ENCODE measurements around the gene SELPLG. TPM values are rescaled to one million over a fixed set of nuclear protein-coding genes. Genes with fewer than 3 reads are reported as not detected.
A peak's percentile ranks its signal among the peaks of the same experiment; 100 is the strongest.

Gene SELPLG
- total RNA-seq, 4 donors from 2014 or later = 3.6 to 12.4 (median 5.5) TPM

- Histone ChIP-seq H3K4me1 (peaks cover 4 to 77% (median 15%) of the 10 kb centered on the region in 3 donors), H3K27ac (peak overlapping the region; percentile 66 to 96 (median 80)), H3K27me3 (no peaks in the 10 kb centered on the region), H3K4me3 (no peak overlapping the region), H3K9me3 (no peaks in the 10 kb centered on the region), H3K36me3 (peaks cover 0 to 33% of the 10 kb centered on the region in 2 donors)
- no peak for ATAC-seq
- TF ChIP-seq EP300 (IDR thresholded peaks at IDR 0.05) (no peak), POLR2AphosphoS5 (IDR thresholded peaks at IDR 0.05) (peak; percentile 12)
- WGBS, 2 donors (ENCODE audit: low coverage in 1 of 2) = 19 to 45% methylated on average over 5 of the region's 5 CpGs
Measured at GRCh38 chr12:108676707-108677106, 43.0 kb upstream of the SELPLG start.

DNA sequence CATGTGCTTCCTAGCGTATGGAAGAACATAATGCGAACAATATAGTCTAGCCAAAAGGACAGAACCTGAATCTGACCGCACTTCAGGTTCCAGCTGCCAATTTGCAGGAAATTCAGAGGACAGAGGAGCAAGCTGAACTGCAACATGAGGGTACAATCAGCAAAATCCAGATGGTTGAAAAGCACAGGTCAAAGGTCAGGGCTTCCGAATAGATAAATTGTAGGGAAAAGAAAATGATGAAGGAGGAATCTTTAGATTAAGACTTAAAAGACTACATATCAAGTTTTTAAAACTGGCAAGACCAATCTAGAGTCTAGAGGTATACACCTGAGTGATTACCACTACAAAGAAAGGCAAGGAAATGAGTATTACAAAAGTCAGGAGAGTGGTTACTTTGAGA is 42.1 kb upstream of the SELPLG start:
- Histone ChIP-seq H3K36me3 (peaks cover 0 to 33% of the 10 kb centered on the region in 2 donors), H3K9me3 (no peaks in the 10 kb centered on the region), H3K27ac (peak overlapping the region; percentile 66 to 96 (median 80)), H3K4me1 (peaks cover 0 to 77% (median 8%) of the 10 kb centered on the region in 3 donors), H3K4me3 (no peak overlapping the region), H3K27me3 (no peaks in the 10 kb centered on the region)
- 81 to 84% methylated on average over 3 to 4 of the region's 4 CpGs for WGBS, 2 donors (ENCODE audit: low coverage in 1 of 2)
- ATAC-seq = no peak
- TF ChIP-seq, protein P1, sequence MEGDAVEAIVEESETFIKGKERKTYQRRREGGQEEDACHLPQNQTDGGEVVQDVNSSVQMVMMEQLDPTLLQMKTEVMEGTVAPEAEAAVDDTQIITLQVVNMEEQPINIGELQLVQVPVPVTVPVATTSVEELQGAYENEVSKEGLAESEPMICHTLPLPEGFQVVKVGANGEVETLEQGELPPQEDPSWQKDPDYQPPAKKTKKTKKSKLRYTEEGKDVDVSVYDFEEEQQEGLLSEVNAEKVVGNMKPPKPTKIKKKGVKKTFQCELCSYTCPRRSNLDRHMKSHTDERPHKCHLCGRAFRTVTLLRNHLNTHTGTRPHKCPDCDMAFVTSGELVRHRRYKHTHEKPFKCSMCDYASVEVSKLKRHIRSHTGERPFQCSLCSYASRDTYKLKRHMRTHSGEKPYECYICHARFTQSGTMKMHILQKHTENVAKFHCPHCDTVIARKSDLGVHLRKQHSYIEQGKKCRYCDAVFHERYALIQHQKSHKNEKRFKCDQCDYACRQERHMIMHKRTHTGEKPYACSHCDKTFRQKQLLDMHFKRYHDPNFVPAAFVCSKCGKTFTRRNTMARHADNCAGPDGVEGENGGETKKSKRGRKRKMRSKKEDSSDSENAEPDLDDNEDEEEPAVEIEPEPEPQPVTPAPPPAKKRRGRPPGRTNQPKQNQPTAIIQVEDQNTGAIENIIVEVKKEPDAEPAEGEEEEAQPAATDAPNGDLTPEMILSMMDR (IDR thresholded peaks at IDR 0.05) = no peak
- TF ChIP-seq POLR2A (IDR thresholded peaks at IDR 0.05) (no peak), EP300 (IDR thresholded peaks at IDR 0.05) (no peak), POLR2AphosphoS5 (IDR thresholded peaks at IDR 0.05) (no peak)

- H3K4me1 ChIP-seq = peaks cover 16 to 79% (median 24%) of the 10 kb centered on the region in 3 donors
- peak overlapping the region in 2 of 4 donors; percentile 4 to 38 for H3K27ac ChIP-seq
- WGBS, 2 donors (ENCODE audit: low coverage in 1 of 2) = 59 to 66% methylated on average over 3 of the region's 3 CpGs
Measured at GRCh38 chr12:108672054-108672453, 38.4 kb upstream of the SELPLG start.

GRCh38 chr12:108671110-108671509 is 37.4 kb upstream of the SELPLG start:
- Histone ChIP-seq H3K4me1 (peaks cover 23 to 79% (median 26%) of the 10 kb centered on the region in 3 donors), H3K36me3 (peaks cover 0 to 20% of the 10 kb centered on the region in 2 donors), H3K4me3 (no peak overlapping the region), H3K27me3 (no peaks in the 10 kb centered on the region), H3K27ac (peak overlapping the region in 2 of 4 donors; percentile 60 to 87), H3K9me3 (no peaks in the 10 kb centered on the region)
- no peak for ATAC-seq
- TF ChIP-seq POLR2AphosphoS5 (IDR thresholded peaks at IDR 0.05) = no peak
- no peak for TF ChIP-seq EP300 (IDR thresholded peaks at IDR 0.05)
- 80 to 82% methylated on average over 3 of the region's 3 CpGs for WGBS, 2 donors (ENCODE audit: low coverage in 1 of 2)

More at GRCh38 chr12:108672054-108672453, 38.4 kb upstream of the SELPLG start:
- TF ChIP-seq EP300 (IDR thresholded peaks at IDR 0.05) (no peak), POLR2A (IDR thresholded peaks at IDR 0.05) (no peak), POLR2AphosphoS5 (IDR thresholded peaks at IDR 0.05) (no peak)
- TF ChIP-seq, protein P1 (IDR thresholded peaks at IDR 0.05) = no peak
- H3K36me3 ChIP-seq = peaks cover 0 to 23% of the 10 kb centered on the region in 2 donors
- ATAC-seq = no peak
- no peaks in the 10 kb centered on the region for H3K9me3 ChIP-seq
- no peak overlapping the region for H3K4me3 ChIP-seq
- no peaks in the 10 kb centered on the region for H3K27me3 ChIP-seq

DNA sequence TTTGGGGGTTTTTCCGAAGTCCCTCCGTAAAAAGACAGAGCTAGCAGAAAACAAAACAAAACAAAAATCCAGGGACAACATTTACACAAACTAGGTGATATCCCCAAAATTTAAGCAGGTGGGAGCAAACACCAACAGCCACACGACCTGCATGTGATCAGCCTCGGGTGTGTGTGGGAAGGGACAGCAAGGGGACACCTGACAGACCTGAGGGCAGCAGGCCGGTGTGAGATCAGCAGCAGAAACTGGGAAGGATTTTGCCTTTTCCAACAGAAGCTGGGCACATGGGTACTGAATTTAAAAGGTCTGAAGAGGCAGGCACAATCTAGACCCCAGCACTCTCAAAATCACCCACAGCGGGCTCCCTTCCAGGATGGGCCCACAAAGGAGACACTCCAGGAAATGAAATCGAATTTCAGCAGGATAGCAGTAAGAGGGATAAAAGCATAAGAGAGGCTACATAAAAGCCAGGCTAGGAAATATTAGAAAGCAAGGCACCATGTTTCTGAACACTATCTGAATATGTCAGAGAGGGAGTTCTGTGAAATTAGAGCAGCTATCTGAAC is 36.5 kb upstream of the SELPLG start:
- H3K4me3 ChIP-seq = no peak overlapping the region
- H3K9me3 ChIP-seq = no peaks in the 10 kb centered on the region
- no peaks in the 10 kb centered on the region for H3K27me3 ChIP-seq
- ATAC-seq = no peak
- H3K27ac ChIP-seq = peak overlapping the region; percentile 43 to 88 (median 68)
- TF ChIP-seq POLR2A (IDR thresholded peaks at IDR 0.05) (no peak), EP300 (IDR thresholded peaks at IDR 0.05) (no peak)
- WGBS, 2 donors (ENCODE audit: low coverage in 1 of 2) = 69 to 77% methylated on average over 4 to 7 of the region's 7 CpGs
- H3K4me1 ChIP-seq = peaks cover 31 to 79% (median 32%) of the 10 kb centered on the region in 3 donors
- H3K36me3 ChIP-seq = peaks cover 0 to 17% of the 10 kb centered on the region in 2 donors

GRCh38 chr12:108668542-108668941 is 34.8 kb upstream of the SELPLG start:
- H3K4me1 ChIP-seq = peaks cover 43 to 91% (median 43%) of the 10 kb centered on the region in 3 donors
- H3K4me3 ChIP-seq = no peak overlapping the region
- H3K27me3 ChIP-seq = no peaks in the 10 kb centered on the region
- 81 to 88% methylated on average over 1 of the region's 1 CpG for WGBS, 2 donors (ENCODE audit: low coverage in 1 of 2)
- ATAC-seq = no peak
- peaks cover 0 to 6% of the 10 kb centered on the region in 2 donors for H3K36me3 ChIP-seq
- peak overlapping the region in 3 of 4 donors; percentile 69 to 88 (median 87) for H3K27ac ChIP-seq
- H3K9me3 ChIP-seq = no peaks in the 10 kb centered on the region
- TF ChIP-seq EP300 (IDR thresholded peaks at IDR 0.05) = no peak
- TF ChIP-seq, protein P1 (IDR thresholded peaks at IDR 0.05) = no peak
- no peak for TF ChIP-seq POLR2AphosphoS5 (IDR thresholded peaks at IDR 0.05)
- TF ChIP-seq POLR2A (IDR thresholded peaks at IDR 0.05) = no peak

All from gastroesophageal sphincter (tissue), 4 donors.